ENCODE data around the gene ATXN7. TPM values are rescaled to one million over a fixed set of nuclear protein-coding genes. Genes with fewer than 3 reads are reported as not detected.

Gene ATXN7
- total and polyA plus RNA-seq, 4 donors = 2.8 to 13.6 (median 5.6) TPM

DNA sequence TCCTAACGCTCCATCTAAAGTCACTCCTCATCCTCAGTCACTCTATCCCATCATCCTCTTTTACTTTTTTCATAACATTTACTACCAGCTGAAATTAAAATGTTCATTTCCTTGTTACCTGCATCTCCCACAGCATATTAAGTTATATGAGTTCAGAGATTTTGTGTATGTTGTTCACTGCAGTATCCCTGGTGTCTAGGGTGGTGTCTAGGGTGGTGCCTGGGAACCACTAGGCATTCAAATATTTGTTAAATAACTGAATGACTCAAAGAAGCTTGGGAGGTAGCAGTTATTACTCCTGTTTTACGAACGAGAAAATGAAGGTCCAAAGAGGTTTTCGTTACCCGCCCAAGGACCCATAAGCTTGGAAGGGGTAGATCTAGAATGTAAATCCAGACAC, 46.4 kb upstream of the ATXN7 start:
- no peak overlapping the region for H3K4me3 ChIP-seq (ENCODE audit: low read depth in 1 of 3, low read length in 3 of 3)

DNA sequence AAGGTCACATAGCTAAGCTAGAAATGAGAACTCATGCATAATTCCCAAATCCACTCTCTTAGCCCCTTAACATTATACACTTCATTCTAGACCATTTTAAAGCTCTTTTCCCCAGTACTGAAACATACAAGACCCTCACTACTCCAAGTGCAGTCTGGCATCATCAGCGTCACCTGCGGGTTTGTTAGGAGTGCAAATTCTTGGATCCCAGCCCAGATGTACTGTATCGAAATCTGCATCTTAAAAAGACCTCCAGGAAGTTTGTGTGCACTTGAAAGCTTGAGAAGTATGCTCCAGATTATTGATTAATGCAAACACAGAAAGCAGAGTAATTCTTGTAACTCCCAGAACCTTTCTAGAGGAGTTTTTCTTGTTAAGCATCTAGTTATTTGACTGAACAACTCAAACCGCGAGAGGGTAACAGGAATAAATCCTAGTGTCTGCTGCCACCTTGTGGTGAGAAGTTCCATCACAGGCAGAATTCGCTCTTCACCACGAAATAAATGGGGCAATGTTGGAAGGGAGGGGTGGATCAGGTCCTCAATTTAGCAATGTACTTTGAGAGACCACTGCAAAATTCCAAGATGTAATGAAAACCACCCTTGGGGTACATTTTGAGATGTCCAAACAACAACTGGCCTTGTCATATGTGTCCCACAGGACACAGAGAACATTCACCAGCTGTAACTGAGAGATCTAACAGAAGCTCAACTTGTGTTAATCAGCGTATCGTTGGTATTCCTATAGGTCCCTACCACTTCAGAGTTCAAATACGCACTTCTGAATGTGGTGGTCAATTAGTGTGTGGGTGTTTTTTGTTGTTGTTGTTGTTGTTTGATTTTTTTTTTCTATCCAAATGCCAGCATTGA, 45.2 kb upstream of the ATXN7 start:
- no peaks in the 10 kb centered on the region for H3K36me3 ChIP-seq (ENCODE audit: control insufficient read depth in 4 of 4, insufficient read depth in 3 of 4, low read depth in 1 of 4, low read length in 3 of 4)
- H3K4me3 ChIP-seq (ENCODE audit: low read depth in 1 of 3, low read length in 3 of 3) = no peak overlapping the region
- H3K4me1 ChIP-seq (ENCODE audit: control insufficient read depth in 4 of 4, insufficient read depth in 4 of 4, low read length in 3 of 4) = no peaks in the 10 kb centered on the region
- no peaks in the 10 kb centered on the region for H3K9me3 ChIP-seq (ENCODE audit: control insufficient read depth in 4 of 4, low read length in 3 of 4)
- peak; percentile 64 for DNase-seq (ENCODE audit: low spot score)
- no peak overlapping the region for H3K9ac ChIP-seq (ENCODE audit: low read depth in 1 of 2, low read length in 2 of 2)
- H3K27me3 ChIP-seq (ENCODE audit: control insufficient read depth in 4 of 4, insufficient read depth in 4 of 4, low read length in 3 of 4) = no peaks in the 10 kb centered on the region
- WGBS = 35% methylated on average over 10 of the region's 10 CpGs
- no peak overlapping the region for H3K27ac ChIP-seq (ENCODE audit: low read depth in 1 of 2, low read length in 2 of 2)
- no peak for TF ChIP-seq EGR1 (IDR thresholded peaks at IDR 0.05; ENCODE audit: low read depth in 2 of 2)
- TF ChIP-seq, protein P1, sequence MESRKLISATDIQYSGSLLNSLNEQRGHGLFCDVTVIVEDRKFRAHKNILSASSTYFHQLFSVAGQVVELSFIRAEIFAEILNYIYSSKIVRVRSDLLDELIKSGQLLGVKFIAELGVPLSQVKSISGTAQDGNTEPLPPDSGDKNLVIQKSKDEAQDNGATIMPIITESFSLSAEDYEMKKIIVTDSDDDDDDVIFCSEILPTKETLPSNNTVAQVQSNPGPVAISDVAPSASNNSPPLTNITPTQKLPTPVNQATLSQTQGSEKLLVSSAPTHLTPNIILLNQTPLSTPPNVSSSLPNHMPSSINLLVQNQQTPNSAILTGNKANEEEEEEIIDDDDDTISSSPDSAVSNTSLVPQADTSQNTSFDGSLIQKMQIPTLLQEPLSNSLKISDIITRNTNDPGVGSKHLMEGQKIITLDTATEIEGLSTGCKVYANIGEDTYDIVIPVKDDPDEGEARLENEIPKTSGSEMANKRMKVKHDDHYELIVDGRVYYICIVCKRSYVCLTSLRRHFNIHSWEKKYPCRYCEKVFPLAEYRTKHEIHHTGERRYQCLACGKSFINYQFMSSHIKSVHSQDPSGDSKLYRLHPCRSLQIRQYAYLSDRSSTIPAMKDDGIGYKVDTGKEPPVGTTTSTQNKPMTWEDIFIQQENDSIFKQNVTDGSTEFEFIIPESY (IDR thresholded peaks at IDR 0.05) = no peak
- TF ChIP-seq RAD21 (IDR thresholded peaks at IDR 0.05) = peak; percentile 93 to 96
- TF ChIP-seq HNF4A (conservative IDR thresholded peaks at IDR 0.05) = no peak
- TF ChIP-seq FOXA2 (IDR thresholded peaks at IDR 0.05) = no peak
- TF ChIP-seq YY1 (IDR thresholded peaks at IDR 0.05) = no peak
- no peak for TF ChIP-seq FOXA1 (IDR thresholded peaks at IDR 0.05)
- TF ChIP-seq, protein P2, sequence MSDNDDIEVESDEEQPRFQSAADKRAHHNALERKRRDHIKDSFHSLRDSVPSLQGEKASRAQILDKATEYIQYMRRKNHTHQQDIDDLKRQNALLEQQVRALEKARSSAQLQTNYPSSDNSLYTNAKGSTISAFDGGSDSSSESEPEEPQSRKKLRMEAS (IDR thresholded peaks at IDR 0.05) = no peak
- TF ChIP-seq JUND (IDR thresholded peaks at IDR 0.05) = no peak
- TF ChIP-seq RXRA (IDR thresholded peaks at IDR 0.05) = no peak
- TF ChIP-seq, protein P3, sequence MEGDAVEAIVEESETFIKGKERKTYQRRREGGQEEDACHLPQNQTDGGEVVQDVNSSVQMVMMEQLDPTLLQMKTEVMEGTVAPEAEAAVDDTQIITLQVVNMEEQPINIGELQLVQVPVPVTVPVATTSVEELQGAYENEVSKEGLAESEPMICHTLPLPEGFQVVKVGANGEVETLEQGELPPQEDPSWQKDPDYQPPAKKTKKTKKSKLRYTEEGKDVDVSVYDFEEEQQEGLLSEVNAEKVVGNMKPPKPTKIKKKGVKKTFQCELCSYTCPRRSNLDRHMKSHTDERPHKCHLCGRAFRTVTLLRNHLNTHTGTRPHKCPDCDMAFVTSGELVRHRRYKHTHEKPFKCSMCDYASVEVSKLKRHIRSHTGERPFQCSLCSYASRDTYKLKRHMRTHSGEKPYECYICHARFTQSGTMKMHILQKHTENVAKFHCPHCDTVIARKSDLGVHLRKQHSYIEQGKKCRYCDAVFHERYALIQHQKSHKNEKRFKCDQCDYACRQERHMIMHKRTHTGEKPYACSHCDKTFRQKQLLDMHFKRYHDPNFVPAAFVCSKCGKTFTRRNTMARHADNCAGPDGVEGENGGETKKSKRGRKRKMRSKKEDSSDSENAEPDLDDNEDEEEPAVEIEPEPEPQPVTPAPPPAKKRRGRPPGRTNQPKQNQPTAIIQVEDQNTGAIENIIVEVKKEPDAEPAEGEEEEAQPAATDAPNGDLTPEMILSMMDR (IDR thresholded peaks at IDR 0.05; ENCODE audit: low read depth, low read length, missing input control) = peak; percentile 91
- TF ChIP-seq, protein P4, sequence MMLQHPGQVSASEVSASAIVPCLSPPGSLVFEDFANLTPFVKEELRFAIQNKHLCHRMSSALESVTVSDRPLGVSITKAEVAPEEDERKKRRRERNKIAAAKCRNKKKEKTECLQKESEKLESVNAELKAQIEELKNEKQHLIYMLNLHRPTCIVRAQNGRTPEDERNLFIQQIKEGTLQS (IDR thresholded peaks at IDR 0.05) = no peak
- no peak for TF ChIP-seq SP1 (IDR thresholded peaks at IDR 0.05)

More for the DNA sequence above, 46.4 kb upstream of the ATXN7 start:
- DNase-seq (ENCODE audit: low spot score) = no peak
- TF ChIP-seq SP1 (IDR thresholded peaks at IDR 0.05) (no peak), HNF4G (IDR thresholded peaks at IDR 0.05) (no peak), FOXA1 (IDR thresholded peaks at IDR 0.05) (no peak), NR2F2 (IDR thresholded peaks at IDR 0.05) (no peak), RXRA (IDR thresholded peaks at IDR 0.05) (no peak), YY1 (IDR thresholded peaks at IDR 0.05) (no peak), GABPA (IDR thresholded peaks at IDR 0.05 in 1 of 2, conservative IDR thresholded peaks at IDR 0.05 in 1 of 2) (no peak), JUND (IDR thresholded peaks at IDR 0.05) (no peak), RAD21 (IDR thresholded peaks at IDR 0.05) (no peak)
- TF ChIP-seq, protein P5, sequence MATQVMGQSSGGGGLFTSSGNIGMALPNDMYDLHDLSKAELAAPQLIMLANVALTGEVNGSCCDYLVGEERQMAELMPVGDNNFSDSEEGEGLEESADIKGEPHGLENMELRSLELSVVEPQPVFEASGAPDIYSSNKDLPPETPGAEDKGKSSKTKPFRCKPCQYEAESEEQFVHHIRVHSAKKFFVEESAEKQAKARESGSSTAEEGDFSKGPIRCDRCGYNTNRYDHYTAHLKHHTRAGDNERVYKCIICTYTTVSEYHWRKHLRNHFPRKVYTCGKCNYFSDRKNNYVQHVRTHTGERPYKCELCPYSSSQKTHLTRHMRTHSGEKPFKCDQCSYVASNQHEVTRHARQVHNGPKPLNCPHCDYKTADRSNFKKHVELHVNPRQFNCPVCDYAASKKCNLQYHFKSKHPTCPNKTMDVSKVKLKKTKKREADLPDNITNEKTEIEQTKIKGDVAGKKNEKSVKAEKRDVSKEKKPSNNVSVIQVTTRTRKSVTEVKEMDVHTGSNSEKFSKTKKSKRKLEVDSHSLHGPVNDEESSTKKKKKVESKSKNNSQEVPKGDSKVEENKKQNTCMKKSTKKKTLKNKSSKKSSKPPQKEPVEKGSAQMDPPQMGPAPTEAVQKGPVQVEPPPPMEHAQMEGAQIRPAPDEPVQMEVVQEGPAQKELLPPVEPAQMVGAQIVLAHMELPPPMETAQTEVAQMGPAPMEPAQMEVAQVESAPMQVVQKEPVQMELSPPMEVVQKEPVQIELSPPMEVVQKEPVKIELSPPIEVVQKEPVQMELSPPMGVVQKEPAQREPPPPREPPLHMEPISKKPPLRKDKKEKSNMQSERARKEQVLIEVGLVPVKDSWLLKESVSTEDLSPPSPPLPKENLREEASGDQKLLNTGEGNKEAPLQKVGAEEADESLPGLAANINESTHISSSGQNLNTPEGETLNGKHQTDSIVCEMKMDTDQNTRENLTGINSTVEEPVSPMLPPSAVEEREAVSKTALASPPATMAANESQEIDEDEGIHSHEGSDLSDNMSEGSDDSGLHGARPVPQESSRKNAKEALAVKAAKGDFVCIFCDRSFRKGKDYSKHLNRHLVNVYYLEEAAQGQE (IDR thresholded peaks at IDR 0.05) = no peak
- TF ChIP-seq, protein P4 (IDR thresholded peaks at IDR 0.05) = no peak
- TF ChIP-seq, protein P1 (IDR thresholded peaks at IDR 0.05) = no peak
- TF ChIP-seq, protein P2 (IDR thresholded peaks at IDR 0.05) = no peak
- no peak overlapping the region for H3K9ac ChIP-seq (ENCODE audit: low read depth in 1 of 2, low read length in 2 of 2)
- H3K27me3 ChIP-seq (ENCODE audit: control insufficient read depth in 4 of 4, insufficient read depth in 4 of 4, low read length in 3 of 4) = no peaks in the 10 kb centered on the region
- H3K9me3 ChIP-seq (ENCODE audit: control insufficient read depth in 4 of 4, low read length in 3 of 4) = no peaks in the 10 kb centered on the region
- H3K4me1 ChIP-seq (ENCODE audit: control insufficient read depth in 4 of 4, insufficient read depth in 4 of 4, low read length in 3 of 4) = no peaks in the 10 kb centered on the region
- H3K36me3 ChIP-seq (ENCODE audit: control insufficient read depth in 4 of 4, insufficient read depth in 3 of 4, low read depth in 1 of 4, low read length in 3 of 4) = no peaks in the 10 kb centered on the region
- 89% methylated on average over 5 of the region's 5 CpGs for WGBS
- H3K27ac ChIP-seq (ENCODE audit: low read depth in 1 of 2, low read length in 2 of 2) = no peak overlapping the region

All from liver (tissue), 9 donors.